K562 (cell line): Measurements from ENCODE around the gene TSEN54. TPM values are rescaled to one million over a fixed set of nuclear protein-coding genes. Genes with fewer than 3 reads are reported as not detected.

Source experiments
- ARNT ChIP-seq, 2 experiments: fragments of 450-650 bp; IDR thresholded peaks; 2 replicates each; pipeline ENCODE4 v1.6.1; 2016; ENCODE audit warnings: mild to moderate bottlenecking in 1 of 2
- BRF1 ChIP-seq: IDR thresholded peaks from 3 replicates; pipeline ENCODE4 v1.6.1; 2011; ENCODE audit warnings: borderline replicate concordance, mild to moderate bottlenecking; ENCODE audit not compliant: insufficient read length; ENCODE audit errors: extremely low read depth
- CBFA2T3 ChIP-seq: fragments of 450-650 bp; IDR thresholded peaks from 2 replicates; pipeline ENCODE4 v1.6.1; 2017
- CREM ChIP-seq: IDR thresholded peaks from 2 replicates; pipeline ENCODE4 v1.6.1; 2014; ENCODE audit warnings: antibody characterized with exemption, low read depth
- EGR1 ChIP-seq: fragments of 450-650 bp; conservative IDR thresholded peaks from 2 replicates; pipeline ENCODE4 v1.6.1; 2017; ENCODE audit warnings: mild to moderate bottlenecking
- FOXK2 ChIP-seq, 2 experiments: fragments of 450-650 bp; IDR thresholded peaks in 1 of 2; conservative IDR thresholded peaks in 1 of 2; 2 replicates each; pipeline ENCODE4 v1.6.1; 2016; ENCODE audit warnings: low read depth in 2 of 2, mild to moderate bottlenecking in 1 of 2
- HINFP ChIP-seq: fragments of 450-650 bp; conservative IDR thresholded peaks from 2 replicates; pipeline ENCODE4 v1.6.1; 2016; ENCODE audit warnings: missing genetic modification characterization, low read depth, mild to moderate bottlenecking, control low read depth, missing compliant biosample characterization
- ILF3 ChIP-seq: fragments of 450-650 bp; IDR thresholded peaks from 2 replicates; pipeline ENCODE4 v1.6.1; 2018; ENCODE audit warnings: antibody characterized with exemption, mild to moderate bottlenecking, moderate library complexity, borderline replicate concordance
- KLF10 ChIP-seq: fragments of 250-450 bp; sonication (Bioruptor Pico); IDR thresholded peaks from 2 replicates; pipeline ENCODE4 v1.6.1; 2021; ENCODE audit warnings: matching md5 sums
- MBD2 ChIP-seq: sonication (generic); IDR thresholded peaks from 2 replicates; pipeline ENCODE4 v1.6.1; 2016; ENCODE audit warnings: low read depth, borderline replicate concordance
- MCM2 ChIP-seq: fragments of 450-650 bp; IDR thresholded peaks from 2 replicates; pipeline ENCODE4 v1.6.1; 2017; ENCODE audit warnings: low read depth, mild to moderate bottlenecking
- MCM5 ChIP-seq: fragments of 450-650 bp; IDR thresholded peaks from 2 replicates; pipeline ENCODE4 v1.6.1; 2016; ENCODE audit warnings: low read depth
- RAD21 ChIP-seq, 2 experiments: fragments of 250-450 bp in 1 of 2; fragments of 450-650 bp in 1 of 2; sonication (Bioruptor Pico) in 1 of 2; formaldehyde crosslinking in 1 of 2; IDR thresholded peaks in 1 of 2; conservative IDR thresholded peaks in 1 of 2; 2 replicates each; pipeline versions ENCODE4 v1.4.0 to v1.8.0; 2020 to 2022; ENCODE audit warnings: mild to moderate bottlenecking in 2 of 2, moderate library complexity in 1 of 2
- SIN3B ChIP-seq: fragments of 450-650 bp; IDR thresholded peaks from 2 replicates; pipeline ENCODE4 v1.6.1; 2017; ENCODE audit warnings: low read depth, mild to moderate bottlenecking, moderate library complexity
- SOX6 ChIP-seq: fragments of 450-650 bp; IDR thresholded peaks from 2 replicates; pipeline ENCODE4 v1.6.1; 2014; ENCODE audit warnings: mild to moderate bottlenecking
- YY1 ChIP-seq, 3 experiments: IDR thresholded peaks; 2 replicates each; pipeline ENCODE4 v1.6.1; 2011; ENCODE audit warnings: low read length in 2 of 3, mild to moderate bottlenecking in 2 of 3, moderate library complexity in 2 of 3, borderline replicate concordance in 1 of 3, control low read depth in 1 of 3, low read depth in 1 of 3; ENCODE audit not compliant: insufficient read depth in 3 of 3, insufficient replicate concordance in 2 of 3, control insufficient read depth in 1 of 3, insufficient read length in 1 of 3; ENCODE audit errors: extremely low read depth in 1 of 3
- ZNF707 ChIP-seq: fragments of 250-450 bp; sonication (Bioruptor Pico); conservative IDR thresholded peaks from 2 replicates; pipeline ENCODE4 v1.8.0; 2022; ENCODE audit warnings: inconsistent platforms, mild to moderate bottlenecking, moderate library complexity
- ZSCAN29 ChIP-seq: fragments of 450-650 bp; IDR thresholded peaks from 2 replicates; pipeline ENCODE4 v1.6.1; 2017
- polyA plus RNA-seq, 8 experiments: library from polyadenylated mRNA; depleted of rRNA in 4 of 8; stranded (reverse) in 5 of 8; unstranded in 3 of 8; fragments of >200 nt; fragmentation: Nextera tagmentation in 2 of 8; fragmentation: Illumina TruSeq in 1 of 8; extraction: Ambion mirVana in 2 of 8; extraction: Trizol in 1 of 8; gene quantifications; 2 replicates each; pipeline versions ENCODE4 v1.2.1 to v1.2.3, GENCODE V29; 2011 to 2014; ENCODE audit warnings: inconsistent platforms in 1 of 8, missing spikeins in 1 of 8
- total RNA-seq, 7 experiments: library from RNA; depleted of rRNA in 6 of 7; stranded (reverse); fragments of >200 nt in 6 of 7; fragmentation: Illumina TruSeq in 2 of 7; extraction: Trizol in 2 of 7; gene quantifications; 2 replicates each; pipeline versions ENCODE4 v1.2.1 to v1.2.3, GENCODE V29; 2011 to 2021; ENCODE audit warnings: low replicate concordance in 1 of 7
- TF ChIP-seq, protein P1 (sequence below): IDR thresholded peaks from 3 replicates; pipeline ENCODE4 v1.6.1; 2011; ENCODE audit warnings: borderline replicate concordance, mild to moderate bottlenecking; ENCODE audit not compliant: insufficient read length, insufficient read depth
- TF ChIP-seq, protein P2 (sequence below): fragments of 250-450 bp; sonication (Bioruptor Pico); IDR thresholded peaks from 2 replicates; pipeline ENCODE4 v1.5.0; 2020; ENCODE audit warnings: mild to moderate bottlenecking, borderline replicate concordance

Gene TSEN54
- total and polyA plus RNA-seq, 9 of the 15 experiments (the other 6 are each of a cell fraction or from before 2014, with no cell fraction given) = 5.9 to 64.3 (median 48.9) TPM

- peak; percentile 80 for TF ChIP-seq EGR1
- TF ChIP-seq BRF1 = no peak
- no peak for TF ChIP-seq ARNT (IDR thresholded peaks at IDR 0.05)
- TF ChIP-seq SIN3B = peak; percentile 51; the same call in 1 of the 2 replicates
- TF ChIP-seq MBD2 = peak; percentile 2; the same call in 1 of the 2 replicates
- TF ChIP-seq CBFA2T3 = no peak
- no peak for TF ChIP-seq MCM2
- TF ChIP-seq, protein P1, sequence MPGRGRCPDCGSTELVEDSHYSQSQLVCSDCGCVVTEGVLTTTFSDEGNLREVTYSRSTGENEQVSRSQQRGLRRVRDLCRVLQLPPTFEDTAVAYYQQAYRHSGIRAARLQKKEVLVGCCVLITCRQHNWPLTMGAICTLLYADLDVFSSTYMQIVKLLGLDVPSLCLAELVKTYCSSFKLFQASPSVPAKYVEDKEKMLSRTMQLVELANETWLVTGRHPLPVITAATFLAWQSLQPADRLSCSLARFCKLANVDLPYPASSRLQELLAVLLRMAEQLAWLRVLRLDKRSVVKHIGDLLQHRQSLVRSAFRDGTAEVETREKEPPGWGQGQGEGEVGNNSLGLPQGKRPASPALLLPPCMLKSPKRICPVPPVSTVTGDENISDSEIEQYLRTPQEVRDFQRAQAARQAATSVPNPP = no peak
- TF ChIP-seq KLF10 (CRISPR knock-in tag) = no peak
- no peak for TF ChIP-seq ZNF707 (CRISPR knock-in tag)
- no peak for TF ChIP-seq CREM
- TF ChIP-seq ZSCAN29 = no peak
- TF ChIP-seq RAD21 (CRISPR knock-in tag; conservative IDR thresholded peaks at IDR 0.05 in 1 of 2, IDR thresholded peaks at IDR 0.05 in 1 of 2) = no peak
- TF ChIP-seq YY1 (IDR thresholded peaks at IDR 0.05; ENCODE audit: borderline replicate concordance in 1 of 3, control insufficient read depth in 1 of 3, extremely low read depth in 1 of 3, insufficient read depth in 3 of 3, insufficient read length in 1 of 3, insufficient replicate concordance in 2 of 3, low read depth in 1 of 3, low read length in 2 of 3) = peak in 1 of 3 experiments; percentile 0
- no peak for TF ChIP-seq ILF3
- TF ChIP-seq, protein P2, sequence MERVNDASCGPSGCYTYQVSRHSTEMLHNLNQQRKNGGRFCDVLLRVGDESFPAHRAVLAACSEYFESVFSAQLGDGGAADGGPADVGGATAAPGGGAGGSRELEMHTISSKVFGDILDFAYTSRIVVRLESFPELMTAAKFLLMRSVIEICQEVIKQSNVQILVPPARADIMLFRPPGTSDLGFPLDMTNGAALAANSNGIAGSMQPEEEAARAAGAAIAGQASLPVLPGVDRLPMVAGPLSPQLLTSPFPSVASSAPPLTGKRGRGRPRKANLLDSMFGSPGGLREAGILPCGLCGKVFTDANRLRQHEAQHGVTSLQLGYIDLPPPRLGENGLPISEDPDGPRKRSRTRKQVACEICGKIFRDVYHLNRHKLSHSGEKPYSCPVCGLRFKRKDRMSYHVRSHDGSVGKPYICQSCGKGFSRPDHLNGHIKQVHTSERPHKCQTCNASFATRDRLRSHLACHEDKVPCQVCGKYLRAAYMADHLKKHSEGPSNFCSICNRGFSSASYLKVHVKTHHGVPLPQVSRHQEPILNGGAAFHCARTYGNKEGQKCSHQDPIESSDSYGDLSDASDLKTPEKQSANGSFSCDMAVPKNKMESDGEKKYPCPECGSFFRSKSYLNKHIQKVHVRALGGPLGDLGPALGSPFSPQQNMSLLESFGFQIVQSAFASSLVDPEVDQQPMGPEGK (CRISPR knock-in tag) = no peak
- TF ChIP-seq FOXK2 (conservative IDR thresholded peaks at IDR 0.05 in 1 of 2, IDR thresholded peaks at IDR 0.05 in 1 of 2; ENCODE audit: low read depth in 2 of 2) = no peak
- TF ChIP-seq MCM5 = no peak
- TF ChIP-seq HINFP = no peak
- no peak for TF ChIP-seq SOX6
These were observed 430 bp downstream of the TSEN54 start (continued) for GRCh38 chr17:75516619-75517296.
